GM19452 (cell line): ENCODE results near the gene ALG14.
"Not testable (repeated sequence)": the region's sequence is repeated elsewhere in the genome, so short reads cannot be mapped to it uniquely, and the experiment has no call there.

Source experiments
- ATAC-seq: cut with Tn5 transposase; IDR thresholded peaks from one replicate; pipeline ENCODE4 v1.9.1; 2021; ENCODE audit not compliant: unreplicated experiment

The ALG14 gene

DNA sequence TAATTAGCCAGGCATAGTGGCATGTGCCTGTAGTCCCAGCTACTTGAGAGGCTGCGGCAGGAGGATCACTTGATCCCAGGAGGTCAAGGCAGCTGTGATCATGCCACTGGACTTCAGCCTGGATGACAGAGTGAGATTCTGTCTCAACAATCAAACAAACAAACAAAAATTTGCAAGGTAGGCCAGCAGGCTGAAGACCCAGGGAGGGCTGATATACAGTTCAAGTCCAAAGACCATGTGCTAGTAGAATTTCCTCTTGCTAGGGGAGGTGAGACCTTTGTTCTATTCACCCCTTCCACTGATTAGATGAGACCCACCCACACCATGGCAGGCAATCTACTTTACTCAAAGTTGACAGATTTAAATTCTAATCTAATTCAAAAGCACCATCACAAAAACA lies 114.7 kb downstream of the ALG14 start:
- no peak for ATAC-seq

DNA sequence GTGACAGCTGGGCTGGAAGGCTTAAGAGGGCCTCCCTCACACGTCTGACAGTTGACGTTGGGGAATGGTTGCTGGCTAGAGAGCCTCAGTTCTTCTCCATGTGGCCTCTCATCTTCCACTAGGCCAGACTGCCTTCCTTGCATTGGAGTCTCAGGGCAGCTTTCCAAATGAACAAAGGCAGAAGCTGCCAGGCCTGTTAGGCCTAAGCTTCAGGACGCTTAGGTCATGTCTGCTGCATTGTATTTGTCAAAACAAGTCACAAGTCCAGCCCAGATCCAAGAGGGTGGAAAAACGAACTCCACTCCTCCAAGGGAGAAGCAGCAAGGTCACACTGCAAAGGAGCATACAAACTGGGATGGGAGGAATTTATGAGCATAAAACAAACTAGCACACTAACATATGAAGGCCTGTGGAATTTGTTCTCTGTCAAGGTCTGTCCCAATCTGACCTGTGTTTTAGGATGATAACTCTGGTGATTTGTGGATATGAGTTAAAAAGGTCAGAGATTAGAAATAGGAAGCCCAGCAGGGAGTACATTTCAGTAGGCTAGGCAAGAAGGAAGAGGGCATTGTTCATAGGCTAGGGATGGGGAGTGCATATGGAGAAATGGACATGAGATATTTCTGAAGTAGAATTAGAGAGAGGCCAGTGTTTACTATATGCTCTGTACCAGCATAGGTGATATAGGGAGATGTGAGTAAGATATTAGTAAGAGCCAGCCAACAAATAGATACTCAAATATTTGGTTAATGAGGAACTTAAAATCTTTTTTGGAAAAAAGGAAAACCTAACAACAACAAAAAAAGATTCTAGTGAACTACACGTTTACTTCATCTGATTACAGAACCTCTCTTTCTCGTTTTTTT lies 116.8 kb downstream of the ALG14 start:
- ATAC-seq = no peak

DNA sequence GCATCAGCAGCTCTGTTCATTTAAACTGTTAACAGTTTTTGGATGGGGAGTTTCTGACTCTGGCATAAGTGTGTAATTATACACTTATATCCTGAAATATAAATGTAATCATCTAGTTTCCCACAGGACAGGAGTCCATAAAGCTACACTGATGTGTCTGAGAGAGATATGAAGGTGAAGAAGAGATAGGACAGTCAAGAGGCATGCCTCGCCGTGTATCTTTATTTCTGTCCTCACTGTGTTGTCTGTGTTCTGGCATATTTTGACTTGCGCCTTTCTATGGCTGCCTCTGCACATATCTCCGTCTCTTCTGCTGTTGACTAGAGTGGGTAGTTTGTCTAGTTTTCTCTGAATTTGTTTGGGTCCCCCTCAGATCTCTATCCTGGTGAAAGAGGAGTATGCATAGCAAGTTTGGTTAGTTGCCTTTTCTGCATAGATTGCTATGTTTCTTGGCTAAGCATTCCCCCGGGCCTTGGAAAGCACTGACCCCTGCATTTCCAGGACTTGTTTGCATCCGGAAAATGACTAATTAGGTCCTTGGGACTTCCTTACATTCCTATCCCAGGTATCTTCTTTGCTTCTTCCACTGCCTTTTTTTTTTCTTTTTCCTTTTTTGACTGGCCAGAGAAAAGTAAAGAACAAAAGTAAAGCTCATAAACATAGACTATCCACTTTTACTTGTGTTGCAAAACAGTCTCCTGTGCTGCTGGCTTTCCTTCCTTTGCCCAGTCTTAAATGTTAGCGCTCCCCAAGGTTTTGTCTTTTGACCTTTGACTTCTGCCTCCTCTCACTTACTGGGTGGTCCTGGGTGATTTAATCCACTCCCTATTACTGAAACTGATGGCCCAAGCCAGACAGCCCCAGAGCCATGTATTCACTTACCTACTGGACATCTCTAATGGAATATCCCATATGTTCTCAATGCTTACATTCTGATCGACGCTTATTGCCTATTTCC lies 118.2 kb downstream of the ALG14 start:
- ATAC-seq = no peak

DNA sequence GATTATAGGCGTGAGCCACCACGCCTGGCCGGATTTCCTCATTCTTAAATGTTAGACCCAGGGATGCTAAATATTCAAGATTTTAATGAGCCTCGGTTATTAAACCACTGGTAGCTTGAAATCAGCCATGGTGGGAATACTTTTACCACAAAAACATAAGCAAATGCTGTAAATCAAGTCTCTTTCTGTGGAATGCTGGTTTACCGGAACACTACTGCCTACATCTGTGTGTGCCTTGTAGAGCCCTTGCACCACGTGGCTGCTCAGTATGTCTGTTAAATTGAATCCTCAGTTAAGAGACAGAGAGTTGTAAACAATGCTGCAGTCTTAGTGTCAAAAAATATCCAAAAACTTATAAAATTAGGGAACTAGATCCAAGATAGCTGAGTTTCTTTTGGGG lies 119.0 kb downstream of the ALG14 start:
- ATAC-seq = no peak

DNA sequence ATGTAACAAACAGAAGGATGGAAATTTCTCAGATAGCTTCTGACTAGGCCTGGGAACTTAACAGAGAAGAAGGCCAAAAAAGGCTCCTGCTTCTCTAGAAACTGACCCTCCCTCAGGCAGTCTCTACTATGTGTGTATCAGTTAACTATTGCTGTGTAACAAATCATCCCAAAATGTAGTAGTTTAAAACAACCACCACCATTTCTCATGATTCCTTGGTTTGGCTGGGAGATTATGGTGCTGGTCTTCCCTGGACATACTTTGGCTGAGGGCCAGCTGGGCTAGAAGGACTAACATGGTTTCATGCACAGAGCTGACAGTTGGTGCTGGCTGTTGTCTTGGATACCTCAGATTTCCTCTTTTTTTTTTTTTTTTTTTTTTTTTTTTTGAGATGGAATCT lies 119.6 kb downstream of the ALG14 start:
- ATAC-seq = no peak

DNA sequence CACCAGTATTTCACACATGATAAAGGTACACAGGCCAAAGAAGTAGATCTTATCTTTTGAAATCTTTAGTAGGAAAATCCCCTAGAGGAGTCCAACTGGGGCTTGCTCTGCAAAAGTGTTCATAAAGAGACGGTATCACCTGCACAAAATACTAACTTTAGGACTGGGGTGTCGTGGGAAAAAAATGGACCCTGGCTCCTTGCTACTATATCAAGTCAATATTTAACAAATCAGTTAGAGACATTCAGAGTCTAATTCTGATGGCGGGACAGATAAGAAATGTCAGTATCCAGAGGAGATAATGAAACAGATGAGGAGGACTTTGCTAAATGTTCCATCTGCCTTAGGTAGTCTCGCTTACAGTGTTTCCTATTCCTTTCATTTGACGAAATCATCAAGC lies 120.2 kb downstream of the ALG14 start:
- no peak for ATAC-seq

DNA sequence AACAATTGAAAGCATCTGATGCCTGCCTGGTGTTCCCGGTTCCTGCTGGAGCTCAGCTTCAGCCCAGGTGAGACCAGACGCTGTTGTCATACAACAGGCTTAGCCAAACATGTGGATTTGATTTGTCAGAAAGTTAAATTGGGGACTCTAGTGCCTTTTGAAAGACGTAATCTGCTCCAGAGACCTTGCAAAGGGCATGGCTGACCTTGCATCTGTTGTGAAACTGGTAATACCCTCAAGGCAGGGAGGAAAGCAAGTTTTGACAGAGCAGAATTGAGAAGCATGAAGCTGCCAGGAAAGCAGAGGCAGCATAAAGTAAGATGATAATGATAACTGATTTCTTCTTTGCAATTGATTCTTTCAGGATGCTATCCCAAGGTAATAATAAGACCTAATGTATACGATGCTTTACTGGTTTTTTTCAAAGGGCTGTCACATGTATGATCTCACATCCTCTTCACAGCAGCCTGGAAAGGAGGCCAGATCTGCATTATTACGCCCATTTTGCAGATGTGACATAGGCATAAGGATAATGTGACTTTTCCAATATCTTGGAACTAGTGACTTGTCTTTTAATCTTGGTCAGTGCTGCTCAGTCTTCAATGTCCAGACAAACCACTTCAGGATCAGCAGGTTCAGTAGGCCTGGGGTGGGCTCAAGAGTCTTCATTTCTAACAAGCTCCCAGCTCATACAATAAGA lies 121.1 kb downstream of the ALG14 start:
- ATAC-seq = no peak

DNA sequence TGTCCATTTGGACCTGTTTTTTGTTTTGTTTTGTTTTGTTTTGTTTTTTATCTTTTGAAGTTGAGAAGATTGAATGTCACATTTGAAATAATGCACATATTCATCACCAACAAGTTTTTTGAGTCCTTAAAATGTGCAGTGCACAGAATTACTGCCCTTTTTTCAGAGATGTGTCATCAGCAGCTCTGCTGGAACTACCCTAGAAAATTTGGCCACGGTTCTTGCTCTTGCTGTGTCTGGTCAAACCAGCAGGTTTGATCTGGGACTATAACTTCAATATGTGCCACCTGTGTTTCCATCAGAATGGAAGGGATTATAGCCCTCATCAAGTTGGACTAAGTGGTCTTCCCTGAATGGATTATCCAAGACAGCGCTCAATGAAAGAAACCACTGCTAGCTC lies 121.7 kb downstream of the ALG14 start:
- ATAC-seq = no peak

DNA sequence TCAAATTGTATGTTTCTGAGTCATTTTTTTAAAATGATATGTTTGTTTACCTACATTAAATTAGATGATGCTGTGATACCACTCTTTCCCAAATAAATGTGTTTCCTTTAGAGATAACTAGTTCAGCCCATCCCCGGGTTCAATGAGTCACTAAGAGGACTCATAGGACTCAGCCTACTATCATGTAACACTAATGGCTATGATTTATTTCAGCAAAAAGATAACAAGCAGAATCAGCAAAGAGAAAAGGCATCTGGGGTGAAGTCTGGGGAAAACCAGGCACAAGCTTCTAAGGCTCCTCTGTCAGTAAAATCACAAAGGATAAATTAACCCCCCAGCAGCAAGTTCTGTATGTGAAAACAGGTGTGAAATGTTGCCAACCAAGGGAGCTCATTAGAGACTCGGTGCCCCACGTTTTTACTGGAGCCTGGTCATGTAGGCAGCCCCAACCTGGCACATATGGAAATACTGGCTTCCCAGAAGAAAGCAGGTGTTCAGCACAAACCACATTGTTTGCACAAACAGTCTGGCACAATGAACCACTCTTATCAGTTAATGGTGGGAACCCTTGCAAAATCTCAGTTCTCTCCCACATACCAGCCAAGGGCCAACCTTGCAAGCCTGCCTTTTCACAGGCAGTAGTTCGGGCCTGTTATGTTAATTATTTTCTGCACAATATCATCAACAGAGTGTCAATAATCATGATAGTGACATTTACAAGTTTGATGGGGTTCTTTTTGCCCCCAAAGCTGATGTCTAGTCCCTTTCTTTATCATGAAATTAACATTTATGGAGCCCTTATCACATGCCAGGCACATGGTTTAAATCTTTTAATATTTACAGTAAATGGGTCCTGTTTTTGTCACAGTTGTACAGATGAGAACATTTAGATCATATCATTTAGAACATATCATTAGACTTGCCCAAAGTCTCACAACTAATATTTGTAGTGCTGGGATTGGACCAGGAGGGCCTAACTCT lies 122.8 kb downstream of the ALG14 start:
- no peak for ATAC-seq

DNA sequence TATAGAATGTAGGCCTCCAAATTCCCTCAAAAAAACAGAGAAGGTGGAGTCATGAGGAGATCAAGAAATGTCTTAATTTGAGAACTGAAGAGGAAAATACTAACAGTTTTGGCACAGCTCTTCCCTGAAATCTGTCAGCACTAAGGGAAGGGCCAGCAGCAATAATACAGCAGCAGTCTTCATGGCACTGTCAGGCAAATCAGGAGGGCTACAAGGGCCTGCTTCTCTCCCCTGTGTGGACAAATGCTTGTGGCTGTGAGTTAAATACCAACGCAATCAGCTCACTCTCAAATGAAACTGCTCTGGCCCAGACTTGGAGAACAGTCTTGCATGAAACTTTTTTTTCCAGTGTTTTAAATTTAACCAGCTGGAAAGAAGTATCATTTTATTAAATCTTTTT lies 125.3 kb downstream of the ALG14 start:
- no peak for ATAC-seq

DNA sequence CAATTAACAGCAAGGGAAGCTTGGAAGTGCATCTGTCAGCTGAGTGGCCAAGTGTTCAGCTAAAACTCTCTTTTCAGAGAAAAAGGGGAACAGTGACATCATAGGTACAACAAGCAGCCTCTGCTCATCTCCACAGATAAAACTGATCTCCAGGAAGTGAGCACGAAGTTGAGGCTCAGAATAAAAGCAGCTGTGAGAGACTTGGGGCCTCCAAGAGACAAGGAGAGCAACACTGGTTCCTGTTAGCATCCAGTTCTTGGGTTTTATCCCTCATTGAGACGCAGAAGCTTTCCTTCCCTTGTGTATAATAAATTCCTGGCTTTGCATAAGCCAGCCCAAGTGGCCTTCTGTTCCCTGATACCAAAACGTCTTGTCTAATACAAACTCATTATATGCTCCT lies 125.9 kb downstream of the ALG14 start:
- ATAC-seq = no peak

DNA sequence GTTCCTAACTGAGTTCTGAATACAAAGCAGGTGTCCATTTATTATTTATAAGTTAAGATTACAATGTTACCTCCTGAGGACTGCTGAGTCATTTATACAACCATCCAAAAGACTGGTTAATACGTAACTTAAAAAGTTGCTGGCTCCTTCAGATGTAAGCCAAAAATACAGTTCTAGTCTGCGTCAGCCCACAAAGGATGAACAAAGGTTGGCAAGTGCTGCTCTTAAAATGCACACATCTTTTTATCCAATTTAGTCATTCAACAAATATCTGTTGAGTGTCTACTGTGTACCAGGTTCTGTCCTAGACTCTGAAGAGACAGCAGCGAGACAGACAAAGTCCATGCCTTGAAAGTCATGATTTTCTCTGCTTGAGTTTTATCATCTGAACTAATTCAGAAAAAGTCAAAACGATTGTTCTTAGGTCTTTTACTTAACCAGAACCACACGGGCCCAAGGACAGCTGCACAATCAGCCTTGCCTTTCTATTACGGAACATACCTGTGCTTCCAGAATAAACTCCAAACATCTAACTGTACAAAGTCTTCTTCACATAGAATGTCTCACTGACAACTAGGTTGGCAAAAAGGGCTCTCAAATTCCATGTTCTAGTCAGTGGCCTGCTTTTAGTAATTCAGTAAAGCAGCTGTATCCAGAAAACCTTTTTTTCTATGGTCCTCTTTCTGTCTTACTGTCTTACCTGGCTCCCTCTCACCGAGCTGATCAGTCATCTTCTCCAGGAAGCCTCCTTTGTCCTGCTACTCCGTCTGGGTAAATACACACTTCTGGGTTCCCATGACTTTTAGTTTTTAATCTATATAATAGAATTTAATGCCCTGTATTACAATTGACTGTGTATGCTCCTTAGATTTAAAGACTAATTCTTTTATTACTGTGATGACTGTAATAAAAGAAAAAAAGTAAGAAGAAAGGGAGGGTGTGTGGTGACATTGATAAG lies 130.3 kb downstream of the ALG14 start:
- ATAC-seq = no peak

DNA sequence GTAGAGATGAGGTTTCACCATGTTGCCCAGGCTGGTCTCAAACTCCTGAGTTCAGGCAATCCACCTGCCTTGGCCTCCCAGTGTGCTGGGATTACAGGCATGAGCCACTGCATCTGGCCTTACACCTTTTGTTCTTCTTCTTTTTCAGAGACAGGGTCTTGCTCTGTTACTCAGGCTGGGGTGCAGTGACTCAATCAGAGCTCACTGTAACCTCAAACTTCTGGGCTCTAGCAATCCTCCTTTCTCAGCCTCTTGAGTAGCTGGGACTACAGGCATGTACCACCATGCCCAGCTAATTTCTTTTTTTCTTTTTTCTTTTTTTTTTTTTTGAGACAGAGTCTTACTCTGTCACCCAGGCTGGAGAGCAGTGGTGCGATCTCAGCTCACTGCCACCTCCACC lies 131.3 kb downstream of the ALG14 start:
- not testable (repeated sequence) for ATAC-seq

DNA sequence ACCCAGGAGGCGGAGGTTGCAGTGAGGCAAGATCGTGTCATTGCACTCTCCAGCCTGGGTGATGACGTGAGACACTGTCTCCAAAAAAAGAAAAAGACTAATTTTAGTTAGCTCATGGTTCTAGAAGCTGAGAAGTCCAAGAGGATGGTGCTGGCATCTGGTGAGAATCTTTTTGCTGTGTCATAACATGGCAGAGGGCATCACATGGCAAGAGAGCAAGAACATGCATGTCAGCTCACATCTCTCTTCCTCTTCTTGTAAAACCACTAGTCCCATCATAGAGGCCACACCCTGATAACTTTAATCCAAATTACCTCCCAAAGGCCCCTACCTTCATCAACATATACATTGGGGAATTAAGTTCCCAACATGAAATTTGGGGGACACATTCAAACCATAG lies 132.0 kb downstream of the ALG14 start:
- ATAC-seq = no peak

DNA sequence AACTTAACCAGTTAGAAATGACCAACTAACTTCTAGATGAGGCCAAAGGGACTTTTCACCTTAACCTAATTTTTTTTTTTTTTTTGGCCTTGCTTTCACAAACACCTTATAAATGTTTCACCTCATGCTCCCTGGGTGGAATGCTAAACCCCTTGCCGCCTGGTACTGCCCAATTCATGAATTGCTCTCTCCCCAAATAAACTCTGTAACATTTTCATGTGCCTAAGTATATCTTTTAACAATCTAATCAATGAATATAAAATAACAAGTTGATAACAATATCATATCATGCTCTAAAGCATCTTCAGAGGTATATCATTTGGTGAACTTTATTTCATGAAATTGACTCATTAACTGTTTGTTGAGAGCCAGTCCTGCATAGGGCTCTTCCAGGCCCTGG lies 134.9 kb downstream of the ALG14 start:
- ATAC-seq = no peak

DNA sequence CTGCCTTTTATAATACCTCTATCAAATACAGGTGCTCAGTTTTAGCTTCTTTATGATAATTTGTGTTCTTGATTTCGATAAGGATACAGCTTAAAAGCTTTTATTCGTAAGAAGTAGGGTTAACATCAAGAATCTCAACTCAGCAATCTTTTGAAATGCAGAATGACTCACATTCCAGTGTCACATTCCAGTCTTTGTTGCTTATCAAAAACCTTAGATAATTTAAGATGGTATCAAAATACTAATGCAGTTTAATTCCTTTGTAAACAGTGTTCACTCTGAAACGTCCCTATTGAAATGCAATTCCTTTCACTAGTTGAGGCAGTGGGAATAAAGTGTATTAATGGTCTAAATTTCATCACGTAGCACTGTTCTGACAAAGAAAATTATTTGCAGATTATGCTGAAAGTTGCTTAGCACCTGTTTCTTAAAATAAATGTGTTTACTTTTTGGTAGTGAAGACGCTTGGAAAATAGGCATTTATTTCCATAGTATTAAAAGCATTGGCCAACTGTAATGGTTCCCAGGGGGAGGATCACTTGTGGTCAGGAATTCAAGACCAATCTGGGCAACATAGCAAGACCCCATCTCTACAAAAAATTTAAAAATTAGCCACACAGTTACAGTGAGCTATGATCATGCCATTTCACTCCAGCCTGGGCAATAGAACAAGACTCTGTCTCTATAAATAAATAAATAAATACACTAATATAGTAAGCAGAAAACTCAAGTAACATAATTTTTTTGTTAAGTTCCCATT lies 135.7 kb downstream of the ALG14 start:
- no peak for ATAC-seq

DNA sequence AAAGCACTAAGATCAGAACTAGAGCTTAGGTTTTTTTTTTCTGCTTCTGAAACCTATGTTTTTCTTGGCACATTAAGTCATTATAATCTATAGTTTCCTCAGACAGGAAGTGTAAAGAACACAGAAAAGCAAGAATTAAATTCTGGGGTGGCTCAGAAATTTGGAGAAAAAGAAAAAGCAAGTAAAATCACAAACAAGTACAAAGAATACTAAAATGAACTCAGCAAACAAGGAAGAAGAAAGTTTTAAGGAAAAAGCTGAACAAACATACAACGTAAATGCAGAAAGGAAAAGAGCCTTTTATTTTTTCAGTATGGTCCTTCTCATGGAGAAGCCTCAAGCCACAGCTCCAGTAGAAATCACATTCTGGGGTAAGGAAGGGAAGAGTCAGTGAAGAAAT lies 137.3 kb downstream of the ALG14 start:
- no peak for ATAC-seq

DNA sequence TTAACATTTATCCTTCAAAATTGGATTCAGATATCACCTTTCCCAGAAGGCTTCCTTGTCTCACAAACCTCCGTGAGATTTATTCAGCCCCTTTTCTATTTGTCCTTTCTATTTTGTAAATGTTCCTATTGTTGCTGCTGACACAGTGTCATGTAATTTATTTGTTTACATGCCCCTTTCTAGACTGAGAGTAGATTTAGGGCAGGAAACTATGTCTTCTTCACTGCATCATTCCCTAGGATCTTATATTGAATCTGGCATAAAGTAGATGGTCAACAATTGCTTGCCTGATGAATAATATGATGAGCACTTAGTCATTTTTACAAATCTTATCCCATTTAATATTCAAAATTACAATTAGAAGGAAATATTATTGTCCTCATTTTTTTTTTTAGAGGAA lies 137.7 kb downstream of the ALG14 start:
- ATAC-seq = no peak
